ENCODE results near the gene GLRA2.

Gene GLRA2

DNA sequence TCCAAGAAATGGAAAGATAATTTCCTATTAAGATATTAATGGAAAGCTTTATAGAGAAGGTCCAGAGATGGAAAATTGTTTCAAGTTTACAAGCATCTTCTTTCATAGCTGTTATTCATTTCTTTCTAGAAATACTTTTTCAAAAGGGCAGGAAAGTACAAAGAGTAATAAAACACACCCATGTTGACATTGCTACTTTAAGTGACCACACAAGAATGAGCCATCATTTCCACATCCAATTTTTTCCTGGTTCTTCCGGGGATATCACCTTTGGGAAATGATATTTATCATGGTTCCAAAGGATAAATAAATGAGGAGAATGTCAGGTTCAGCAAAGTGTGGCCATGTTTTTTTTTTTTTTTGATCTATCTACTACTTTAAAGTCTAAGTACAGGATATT lies 4.5 kb downstream of the GLRA2 start:
- TF ChIP-seq, protein P1, sequence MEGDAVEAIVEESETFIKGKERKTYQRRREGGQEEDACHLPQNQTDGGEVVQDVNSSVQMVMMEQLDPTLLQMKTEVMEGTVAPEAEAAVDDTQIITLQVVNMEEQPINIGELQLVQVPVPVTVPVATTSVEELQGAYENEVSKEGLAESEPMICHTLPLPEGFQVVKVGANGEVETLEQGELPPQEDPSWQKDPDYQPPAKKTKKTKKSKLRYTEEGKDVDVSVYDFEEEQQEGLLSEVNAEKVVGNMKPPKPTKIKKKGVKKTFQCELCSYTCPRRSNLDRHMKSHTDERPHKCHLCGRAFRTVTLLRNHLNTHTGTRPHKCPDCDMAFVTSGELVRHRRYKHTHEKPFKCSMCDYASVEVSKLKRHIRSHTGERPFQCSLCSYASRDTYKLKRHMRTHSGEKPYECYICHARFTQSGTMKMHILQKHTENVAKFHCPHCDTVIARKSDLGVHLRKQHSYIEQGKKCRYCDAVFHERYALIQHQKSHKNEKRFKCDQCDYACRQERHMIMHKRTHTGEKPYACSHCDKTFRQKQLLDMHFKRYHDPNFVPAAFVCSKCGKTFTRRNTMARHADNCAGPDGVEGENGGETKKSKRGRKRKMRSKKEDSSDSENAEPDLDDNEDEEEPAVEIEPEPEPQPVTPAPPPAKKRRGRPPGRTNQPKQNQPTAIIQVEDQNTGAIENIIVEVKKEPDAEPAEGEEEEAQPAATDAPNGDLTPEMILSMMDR (IDR thresholded peaks at IDR 0.05; ENCODE audit: extremely low read depth, insufficient read depth, missing control alignments) = no peak
- no peak for DNase-seq (ENCODE audit: low spot score)
- in situ Hi-C loops (cut with MboI; ENCODE audit: low pct_unique_long_range_greater_than_20kb, low sequenced_read_pairs, unreplicated experiment) = loop anchor here (25.0 kb wide), 1 partner anchor 447 kb away; no protein-coding TSS in a partner anchor

GRCh38 chrX:14546190-14546589 lies 16.9 kb downstream of the GLRA2 start:
- in situ Hi-C loops (cut with MboI; ENCODE audit: low pct_unique_long_range_greater_than_20kb, low sequenced_read_pairs, unreplicated experiment) = loop anchor here (25.0 kb wide), 1 partner anchor 459 kb away; no protein-coding TSS in a partner anchor
- TF ChIP-seq, protein P1 (IDR thresholded peaks at IDR 0.05; ENCODE audit: extremely low read depth, insufficient read depth, missing control alignments) = no peak
- DNase-seq (ENCODE audit: low spot score) = no peak

DNA sequence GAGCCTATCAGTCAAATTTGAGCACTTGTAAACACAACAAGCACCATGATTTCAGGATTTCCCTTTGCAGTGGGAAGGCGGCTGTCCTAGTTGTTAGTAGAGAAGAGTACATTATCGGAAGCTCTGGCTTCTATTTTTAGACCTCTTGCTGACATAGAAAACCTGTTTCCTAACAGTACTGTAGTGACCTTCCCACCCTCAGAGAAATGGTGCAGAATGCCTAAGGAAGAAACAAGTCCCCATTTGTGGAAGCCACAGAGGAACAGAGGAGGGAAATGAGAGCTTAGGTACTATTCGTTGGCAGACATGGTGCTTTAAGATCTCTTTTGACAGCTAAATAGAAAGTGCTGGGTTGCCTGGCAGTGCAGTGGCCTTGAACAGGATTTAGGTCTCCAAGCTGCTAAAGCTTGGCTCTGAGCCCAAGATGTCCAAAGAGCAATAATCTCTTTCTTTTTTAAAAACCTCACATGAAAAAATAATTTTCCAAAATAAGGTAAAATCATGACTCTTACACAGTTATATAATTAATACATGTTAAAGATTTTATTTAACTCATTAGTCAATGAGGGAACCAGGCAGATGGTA lies 24.9 kb downstream of the GLRA2 start:
- in situ Hi-C loops (cut with MboI; ENCODE audit: low pct_unique_long_range_greater_than_20kb, low sequenced_read_pairs, unreplicated experiment) = no loop called here
- DNase-seq (ENCODE audit: low spot score) = no peak
- TF ChIP-seq, protein P1 (IDR thresholded peaks at IDR 0.05; ENCODE audit: extremely low read depth, insufficient read depth, missing control alignments) = no peak

DNA sequence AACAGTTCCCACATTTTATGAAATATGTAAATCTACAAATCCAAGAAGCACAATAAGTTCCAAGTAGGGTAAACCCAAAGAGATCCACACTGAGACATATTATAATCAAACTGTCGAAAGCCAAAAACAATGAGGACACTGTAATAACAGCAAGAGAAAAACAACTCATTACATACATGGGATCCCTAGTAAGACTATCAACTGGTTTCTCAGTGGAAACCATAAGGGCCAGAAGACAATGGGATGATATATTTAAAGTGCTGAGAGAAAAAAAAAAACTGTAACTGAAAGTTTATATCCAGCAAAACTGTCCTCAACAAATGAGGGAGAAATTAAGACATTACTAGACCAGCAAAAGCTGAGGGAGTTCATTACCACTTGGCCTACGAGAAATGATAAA lies 34.7 kb downstream of the GLRA2 start:
- in situ Hi-C loops (cut with MboI; ENCODE audit: low pct_unique_long_range_greater_than_20kb, low sequenced_read_pairs, unreplicated experiment) = no loop called here
- no peak for DNase-seq (ENCODE audit: low spot score)

DNA sequence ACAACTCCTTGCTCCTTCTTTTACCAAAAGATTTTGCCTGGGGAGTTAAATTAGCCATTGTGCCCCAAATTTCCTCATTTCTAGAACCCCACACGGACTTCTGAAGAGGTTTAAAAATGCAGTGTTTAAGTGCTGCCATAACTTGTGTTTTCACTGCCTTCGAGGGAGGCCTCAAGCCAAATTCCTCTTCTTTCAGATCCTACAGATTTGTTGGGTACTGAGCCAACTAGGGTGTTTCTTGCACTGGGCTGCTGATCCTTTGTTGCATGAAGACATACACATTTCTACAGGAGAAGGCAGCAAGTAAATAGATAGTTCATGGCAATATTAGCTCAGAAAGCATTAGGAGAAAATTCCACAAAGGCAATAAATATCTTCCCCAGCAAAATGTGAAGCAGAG lies 43.8 kb downstream of the GLRA2 start:
- TF ChIP-seq, protein P1 (IDR thresholded peaks at IDR 0.05; ENCODE audit: extremely low read depth, insufficient read depth, missing control alignments) = no peak
- no peak for DNase-seq (ENCODE audit: low spot score)
- in situ Hi-C loops (cut with MboI; ENCODE audit: low pct_unique_long_range_greater_than_20kb, low sequenced_read_pairs, unreplicated experiment) = no loop called here

More for the DNA sequence above, 34.7 kb downstream of the GLRA2 start:
- TF ChIP-seq, protein P1 (IDR thresholded peaks at IDR 0.05; ENCODE audit: extremely low read depth, insufficient read depth, missing control alignments) = no peak

DNA sequence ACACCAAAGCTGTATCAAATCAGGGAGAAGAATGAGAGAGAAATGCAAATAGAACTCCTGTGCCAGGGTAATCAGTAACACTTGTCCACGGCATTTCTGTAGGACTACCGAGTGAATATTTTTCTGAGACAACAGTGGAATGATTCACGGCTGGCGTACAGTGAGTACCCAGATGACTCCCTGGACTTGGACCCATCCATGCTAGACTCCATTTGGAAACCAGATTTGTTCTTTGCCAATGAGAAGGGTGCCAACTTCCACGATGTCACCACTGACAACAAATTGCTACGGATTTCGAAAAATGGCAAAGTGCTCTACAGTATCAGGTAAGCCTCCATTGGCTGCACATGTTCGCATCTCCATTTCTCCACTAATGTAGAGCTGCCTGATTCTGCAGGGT lies 51.7 kb downstream of the GLRA2 start:
- no peak for DNase-seq (ENCODE audit: low spot score)
- in situ Hi-C loops (cut with MboI; ENCODE audit: low pct_unique_long_range_greater_than_20kb, low sequenced_read_pairs, unreplicated experiment) = no loop called here
- TF ChIP-seq, protein P1 (IDR thresholded peaks at IDR 0.05; ENCODE audit: extremely low read depth, insufficient read depth, missing control alignments) = no peak
